Nephron (organoid): ENCODE results near the gene LSP1.
A peak's percentile ranks its signal among the peaks of the same experiment; 100 is the strongest.

Experiments used
- H3K27ac Mint-ChIP-seq, 3 experiments: 2 replicates each; pipeline ENCODE4 v1.8.0; 2020; ENCODE audit warnings: mixed read lengths in 3 of 3, mild to moderate bottlenecking in 2 of 3, moderate library complexity in 1 of 3
- H3K27me3 Mint-ChIP-seq: 2 replicates; pipeline ENCODE4 v1.8.0; 2021; ENCODE audit warnings: low read depth, mild to moderate bottlenecking, moderate library complexity, mixed read lengths
- H3K36me3 Mint-ChIP-seq: 2 replicates; pipeline ENCODE4 v1.8.0; 2020; ENCODE audit warnings: low read depth, mixed read lengths
- H3K4me1 Mint-ChIP-seq: 2 replicates; pipeline ENCODE4 v1.8.0; 2020; ENCODE audit warnings: mixed read lengths
- H3K4me3 Mint-ChIP-seq, 3 experiments: 2 replicates each; pipeline ENCODE4 v1.8.0; 2020; ENCODE audit warnings: mild to moderate bottlenecking in 3 of 3, mixed read lengths in 3 of 3, moderate library complexity in 2 of 3
- H3K9me3 Mint-ChIP-seq: 2 replicates; pipeline ENCODE4 v1.8.0; 2020; ENCODE audit warnings: mixed read lengths
- TF ChIP-seq, protein P1 (sequence below), 3 experiments: fragments of 200-600 bp; sonication (generic); IDR thresholded peaks; one replicate each; pipeline ENCODE4 v1.5.0; 2021; ENCODE audit warnings: antibody characterized with exemption in 3 of 3; ENCODE audit not compliant: unreplicated experiment in 3 of 3

Gene LSP1

DNA sequence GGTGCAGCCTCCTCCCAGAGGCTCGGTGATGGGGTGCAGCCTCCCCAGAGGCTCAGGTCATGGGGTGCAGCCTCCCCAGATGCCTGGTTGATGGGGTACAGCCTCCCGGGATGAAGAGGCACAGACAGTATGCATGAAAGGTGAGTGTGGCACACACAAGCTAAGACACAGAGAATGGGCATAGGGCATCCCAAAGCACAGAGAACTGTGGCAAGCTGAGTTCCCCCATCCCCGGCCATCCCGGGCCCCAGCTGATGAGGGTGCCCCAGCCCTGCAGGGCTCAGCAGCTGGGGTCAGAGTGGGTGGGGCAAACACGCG lies 22.9 kb upstream of the LSP1 start:
- Mint-ChIP-seq H3K9me3 (no peaks in the 10 kb centered on the region), H3K4me1 (peaks cover 43% of the 10 kb centered on the region), H3K36me3 (no peaks in the 10 kb centered on the region), H3K27me3 (peaks cover 6% of the 10 kb centered on the region), H3K4me3 (no peak overlapping the region), H3K27ac (no peak overlapping the region)
- TF ChIP-seq, protein P1, sequence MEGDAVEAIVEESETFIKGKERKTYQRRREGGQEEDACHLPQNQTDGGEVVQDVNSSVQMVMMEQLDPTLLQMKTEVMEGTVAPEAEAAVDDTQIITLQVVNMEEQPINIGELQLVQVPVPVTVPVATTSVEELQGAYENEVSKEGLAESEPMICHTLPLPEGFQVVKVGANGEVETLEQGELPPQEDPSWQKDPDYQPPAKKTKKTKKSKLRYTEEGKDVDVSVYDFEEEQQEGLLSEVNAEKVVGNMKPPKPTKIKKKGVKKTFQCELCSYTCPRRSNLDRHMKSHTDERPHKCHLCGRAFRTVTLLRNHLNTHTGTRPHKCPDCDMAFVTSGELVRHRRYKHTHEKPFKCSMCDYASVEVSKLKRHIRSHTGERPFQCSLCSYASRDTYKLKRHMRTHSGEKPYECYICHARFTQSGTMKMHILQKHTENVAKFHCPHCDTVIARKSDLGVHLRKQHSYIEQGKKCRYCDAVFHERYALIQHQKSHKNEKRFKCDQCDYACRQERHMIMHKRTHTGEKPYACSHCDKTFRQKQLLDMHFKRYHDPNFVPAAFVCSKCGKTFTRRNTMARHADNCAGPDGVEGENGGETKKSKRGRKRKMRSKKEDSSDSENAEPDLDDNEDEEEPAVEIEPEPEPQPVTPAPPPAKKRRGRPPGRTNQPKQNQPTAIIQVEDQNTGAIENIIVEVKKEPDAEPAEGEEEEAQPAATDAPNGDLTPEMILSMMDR (IDR thresholded peaks at IDR 0.05; ENCODE audit: unreplicated experiment in 3 of 3) = no peak

- H3K27ac Mint-ChIP-seq = peak overlapping the region in 1 of 3 experiments; percentile 83
- TF ChIP-seq, protein P1 (IDR thresholded peaks at IDR 0.05; ENCODE audit: unreplicated experiment in 3 of 3) = no peak
- H3K9me3 Mint-ChIP-seq = no peaks in the 10 kb centered on the region
- peak overlapping the region in 2 of 3 experiments; percentile 9 to 38 for H3K4me3 Mint-ChIP-seq
- H3K4me1 Mint-ChIP-seq = peaks cover 43% of the 10 kb centered on the region
- no peaks in the 10 kb centered on the region for H3K36me3 Mint-ChIP-seq
- peaks cover 6% of the 10 kb centered on the region for H3K27me3 Mint-ChIP-seq
These were observed 22.3 kb upstream of the LSP1 start for GRCh38 chr11:1830322-1831223.

GRCh38 chr11:1831338-1832210 lies 21.3 kb upstream of the LSP1 start:
- peak overlapping the region in 2 of 3 experiments; percentile 56 to 65 for H3K27ac Mint-ChIP-seq

GRCh38 chr11:1832211-1832919 lies 20.5 kb upstream of the LSP1 start:
- TF ChIP-seq, protein P1 (IDR thresholded peaks at IDR 0.05; ENCODE audit: unreplicated experiment in 3 of 3) = peak; percentile 97 to 100 (median 98)
- peak overlapping the region in 2 of 3 experiments; percentile 68 to 86 for H3K27ac Mint-ChIP-seq
- H3K4me3 Mint-ChIP-seq = peak overlapping the region in 2 of 3 experiments; percentile 23 to 49
- H3K4me1 Mint-ChIP-seq = peaks cover 38% of the 10 kb centered on the region
- peaks cover 6% of the 10 kb centered on the region for H3K27me3 Mint-ChIP-seq
- no peaks in the 10 kb centered on the region for H3K36me3 Mint-ChIP-seq
- no peaks in the 10 kb centered on the region for H3K9me3 Mint-ChIP-seq

More at GRCh38 chr11:1831338-1832210, 21.3 kb upstream of the LSP1 start:
- no peaks in the 10 kb centered on the region for H3K9me3 Mint-ChIP-seq
- H3K36me3 Mint-ChIP-seq = no peaks in the 10 kb centered on the region
- H3K4me1 Mint-ChIP-seq = peaks cover 43% of the 10 kb centered on the region
- peaks cover 6% of the 10 kb centered on the region for H3K27me3 Mint-ChIP-seq
- TF ChIP-seq, protein P1 (IDR thresholded peaks at IDR 0.05; ENCODE audit: unreplicated experiment in 3 of 3) = no peak
- H3K4me3 Mint-ChIP-seq = peak overlapping the region in 2 of 3 experiments; percentile 23 to 43

DNA sequence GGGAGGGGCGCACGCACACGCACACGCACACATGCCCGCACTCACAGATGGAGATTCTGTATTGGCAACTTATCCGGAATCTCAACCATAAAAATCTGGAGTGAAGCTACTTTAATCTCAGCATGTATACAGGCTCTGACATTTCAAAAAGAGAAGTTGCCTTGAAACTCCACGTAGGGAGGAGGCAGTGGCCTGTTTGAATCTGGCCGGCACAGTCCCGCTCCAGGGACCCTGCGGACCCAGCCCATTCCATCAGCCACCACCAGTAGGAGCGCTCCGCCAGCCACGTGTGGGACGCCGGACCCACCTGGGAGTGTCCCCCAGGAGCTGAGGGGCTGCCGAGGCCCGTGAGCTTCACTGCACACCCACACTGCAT lies 20.0 kb upstream of the LSP1 start:
- Mint-ChIP-seq H3K36me3 (no peaks in the 10 kb centered on the region), H3K4me3 (peak overlapping the region in 1 of 3 experiments; percentile 49)

More for the DNA sequence above, 20.0 kb upstream of the LSP1 start:
- peaks cover 33% of the 10 kb centered on the region for H3K4me1 Mint-ChIP-seq
- TF ChIP-seq, protein P1 (IDR thresholded peaks at IDR 0.05; ENCODE audit: unreplicated experiment in 3 of 3) = no peak
- H3K27ac Mint-ChIP-seq = peak overlapping the region in 2 of 3 experiments; percentile 68 to 86
- H3K27me3 Mint-ChIP-seq = peaks cover 4% of the 10 kb centered on the region
- no peaks in the 10 kb centered on the region for H3K9me3 Mint-ChIP-seq
